GM18867 (cell line): ENCODE results near the gene GJB4.
A peak's percentile ranks its signal among the peaks of the same experiment; 100 is the strongest.
"Not testable (repeated sequence)": the region's sequence is repeated elsewhere in the genome, so short reads cannot be mapped to it uniquely, and the experiment has no call there.

Experiments
- ATAC-seq: cut with Tn5 transposase; IDR thresholded peaks from one replicate; pipeline ENCODE4 v1.9.1; 2021; ENCODE audit warnings: mild to moderate bottlenecking, moderate library complexity; ENCODE audit not compliant: unreplicated experiment

The GJB4 gene

GRCh38 chr1:34794790-34795180 is 35.2 kb downstream of the GJB4 start:
- no peak for ATAC-seq

- ATAC-seq = no peak
Observed at GRCh38 chr1:34795916-34796315, 36.4 kb downstream of the GJB4 start.

GRCh38 chr1:34796990-34797389 is 37.5 kb downstream of the GJB4 start:
- peak; percentile 88 for ATAC-seq

GRCh38 chr1:34800214-34800613 is 40.7 kb downstream of the GJB4 start:
- ATAC-seq = no peak

- ATAC-seq = no peak
Observed at GRCh38 chr1:34803770-34804169, 44.2 kb downstream of the GJB4 start.

GRCh38 chr1:34806396-34806795 is 46.9 kb downstream of the GJB4 start:
- ATAC-seq = no peak

- no peak for ATAC-seq
Observed at GRCh38 chr1:34808051-34808810, 48.7 kb downstream of the GJB4 start.

GRCh38 chr1:34810781-34811180 is 51.2 kb downstream of the GJB4 start:
- not testable (repeated sequence) for ATAC-seq
